ENCODE data around the gene SPATC1L. TPM values are rescaled to one million over a fixed set of nuclear protein-coding genes. Genes with fewer than 3 reads are reported as not detected.

The SPATC1L gene
- polyA plus RNA-seq, 2 of the 4 experiments (the other 2 are of a cell fraction) = 0.14 TPM; not detected in 1

GRCh38 chr21:46207006-46207919 lies 23.0 kb upstream of the SPATC1L start:
- ATAC-seq (no peak), FAIRE-seq (no peak), DNase-seq (ENCODE audit: low read depth in 1 of 2, low spot score in 1 of 2) (no peak)
- no peak for TF ChIP-seq RAD21 (conservative IDR thresholded peaks at IDR 0.05 in 1 of 2, IDR thresholded peaks at IDR 0.05 in 1 of 2)
- TF ChIP-seq NPAS2 (CRISPR knock-in tag; IDR thresholded peaks at IDR 0.05; ENCODE audit: borderline replicate concordance) = no peak
- no peak for TF ChIP-seq HOXA7 (CRISPR knock-in tag; IDR thresholded peaks at IDR 0.05)
- no peak for TF ChIP-seq CEBPB (IDR thresholded peaks at IDR 0.05)
- no peak for TF ChIP-seq KDM5A (IDR thresholded peaks at IDR 0.05)
- TF ChIP-seq, protein P1, sequence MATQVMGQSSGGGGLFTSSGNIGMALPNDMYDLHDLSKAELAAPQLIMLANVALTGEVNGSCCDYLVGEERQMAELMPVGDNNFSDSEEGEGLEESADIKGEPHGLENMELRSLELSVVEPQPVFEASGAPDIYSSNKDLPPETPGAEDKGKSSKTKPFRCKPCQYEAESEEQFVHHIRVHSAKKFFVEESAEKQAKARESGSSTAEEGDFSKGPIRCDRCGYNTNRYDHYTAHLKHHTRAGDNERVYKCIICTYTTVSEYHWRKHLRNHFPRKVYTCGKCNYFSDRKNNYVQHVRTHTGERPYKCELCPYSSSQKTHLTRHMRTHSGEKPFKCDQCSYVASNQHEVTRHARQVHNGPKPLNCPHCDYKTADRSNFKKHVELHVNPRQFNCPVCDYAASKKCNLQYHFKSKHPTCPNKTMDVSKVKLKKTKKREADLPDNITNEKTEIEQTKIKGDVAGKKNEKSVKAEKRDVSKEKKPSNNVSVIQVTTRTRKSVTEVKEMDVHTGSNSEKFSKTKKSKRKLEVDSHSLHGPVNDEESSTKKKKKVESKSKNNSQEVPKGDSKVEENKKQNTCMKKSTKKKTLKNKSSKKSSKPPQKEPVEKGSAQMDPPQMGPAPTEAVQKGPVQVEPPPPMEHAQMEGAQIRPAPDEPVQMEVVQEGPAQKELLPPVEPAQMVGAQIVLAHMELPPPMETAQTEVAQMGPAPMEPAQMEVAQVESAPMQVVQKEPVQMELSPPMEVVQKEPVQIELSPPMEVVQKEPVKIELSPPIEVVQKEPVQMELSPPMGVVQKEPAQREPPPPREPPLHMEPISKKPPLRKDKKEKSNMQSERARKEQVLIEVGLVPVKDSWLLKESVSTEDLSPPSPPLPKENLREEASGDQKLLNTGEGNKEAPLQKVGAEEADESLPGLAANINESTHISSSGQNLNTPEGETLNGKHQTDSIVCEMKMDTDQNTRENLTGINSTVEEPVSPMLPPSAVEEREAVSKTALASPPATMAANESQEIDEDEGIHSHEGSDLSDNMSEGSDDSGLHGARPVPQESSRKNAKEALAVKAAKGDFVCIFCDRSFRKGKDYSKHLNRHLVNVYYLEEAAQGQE (IDR thresholded peaks at IDR 0.05) = no peak
- no peak for TF ChIP-seq ZNF302 (CRISPR knock-in tag; IDR thresholded peaks at IDR 0.05)
- ChIA-PET CTCF (interaction anchor here (1.5 to 1.6 kb wide), 2 partner anchors 16 to 18 kb away, joined by 3 to 4 read pairs; no protein-coding TSS in a partner anchor), POLR2A (no interaction called here)
- H3K4me1 ChIP-seq = no peaks in the 10 kb centered on the region
- H3K9me3 ChIP-seq = no peaks in the 10 kb centered on the region
- H3K4me2 ChIP-seq = no peak overlapping the region
- WGBS (ENCODE audit: missing lambda C conversion rate) = 96% methylated on average over 12 of the region's 21 CpGs
- H3K27ac ChIP-seq = no peak overlapping the region
- H3K4me3 ChIP-seq = no peak overlapping the region

- WGBS (ENCODE audit: missing lambda C conversion rate) = 91% methylated on average over 9 of the region's 24 CpGs
- ATAC-seq (no peak), FAIRE-seq (no peak), DNase-seq (ENCODE audit: low read depth in 1 of 2, low spot score in 1 of 2) (no peak)
- Histone ChIP-seq H3K27ac (no peak overlapping the region), H3K4me2 (no peak overlapping the region), H3K9me3 (no peaks in the 10 kb centered on the region), H3K4me3 (no peak overlapping the region), H3K4me1 (no peaks in the 10 kb centered on the region)
- ChIA-PET POLR2A (no interaction called here), CTCF (interaction anchor here (1.6 kb wide), 1 partner anchor 15 kb away, joined by 3 read pairs; no protein-coding TSS in a partner anchor)
- TF ChIP-seq RFX5 (IDR thresholded peaks at IDR 0.05) = no peak
- no peak for TF ChIP-seq CEBPB (IDR thresholded peaks at IDR 0.05)
- no peak for TF ChIP-seq KDM1A (IDR thresholded peaks at IDR 0.05; ENCODE audit: low read depth)
- TF ChIP-seq JUN (IDR thresholded peaks at IDR 0.05) = no peak
- no peak for TF ChIP-seq EHMT2 (IDR thresholded peaks at IDR 0.05; ENCODE audit: low read depth)
- no peak for TF ChIP-seq POLR2A (IDR thresholded peaks at IDR 0.05; ENCODE audit: low read length)
Measured at GRCh38 chr21:46206163-46207005, 22.1 kb upstream of the SPATC1L start.

- Histone ChIP-seq H3K4me1 (no peaks in the 10 kb centered on the region), H3K4me2 (no peak overlapping the region), H3K27ac (no peak overlapping the region), H3K4me3 (no peak overlapping the region), H3K9me3 (no peaks in the 10 kb centered on the region)
- TF ChIP-seq RARB (CRISPR knock-in tag; IDR thresholded peaks at IDR 0.05) (no peak), JUN (IDR thresholded peaks at IDR 0.05) (no peak), MAZ (IDR thresholded peaks at IDR 0.05; ENCODE audit: borderline replicate concordance, low read depth, low read length) (no peak), HOXB13 (CRISPR knock-in tag; IDR thresholded peaks at IDR 0.05; ENCODE audit: low read depth) (no peak)
- CTCF ChIA-PET = no interaction called here
- POLR2A ChIA-PET = no interaction called here
- ATAC-seq (no peak), FAIRE-seq (no peak), DNase-seq (ENCODE audit: low read depth in 1 of 2, low spot score in 1 of 2) (no peak)
- WGBS (ENCODE audit: missing lambda C conversion rate) = 91% methylated on average over 6 of the region's 16 CpGs
Measured at GRCh38 chr21:46205766-46206162, 21.5 kb upstream of the SPATC1L start.
